Measurements from ENCODE around the gene ARF5. TPM values are rescaled to one million over a fixed set of nuclear protein-coding genes. Genes with fewer than 3 reads are reported as not detected.

Gene ARF5
- total RNA-seq, 1 experiment from 2014 or later: 155 TPM

GRCh38 chr7:127612263-127612662 lies 24.1 kb downstream of the ARF5 start:
- no peak overlapping the region for H3K4me3 ChIP-seq (ENCODE audit: low read depth in 2 of 2, low read length in 2 of 2)
- no peaks in the 10 kb centered on the region for H3K36me3 ChIP-seq (ENCODE audit: control insufficient read depth, insufficient read depth, low read length)
- no peak overlapping the region for H3K27ac ChIP-seq (ENCODE audit: low read length)
- intact Hi-C loops (cut with micrococcal nuclease; ENCODE audit: unreplicated experiment) (no loop called here), in situ Hi-C loops (cut with HindIII; ENCODE audit: low pct_unique_long_range_greater_than_20kb, low sequenced_read_pairs) (no loop called here)
- TF ChIP-seq POLR2AphosphoS5 (IDR thresholded peaks at IDR 0.05; ENCODE audit: low read depth, low read length) (no peak), REST (IDR thresholded peaks at IDR 0.05; ENCODE audit: insufficient read depth in 1 of 2, low read depth in 2 of 2, low read length in 1 of 2) (no peak), SIN3A (IDR thresholded peaks at IDR 0.05; ENCODE audit: borderline replicate concordance, insufficient read depth, low read depth, low read length) (no peak), CTCF (IDR thresholded peaks at IDR 0.05) (no peak)
- H3K27me3 ChIP-seq (ENCODE audit: control insufficient read depth, insufficient read depth, low read length): peaks cover 19% of the 10 kb centered on the region
- POLR2A ChIA-PET: no interaction called here
- ATAC-seq (no peak), DNase-seq (ENCODE audit: low read depth, low spot score) (no peak)
- CTCF ChIA-PET: no interaction called here
- no TSS peak for BruUV-seq (replicated peaks)
- no peaks in the 10 kb centered on the region for H3K4me1 ChIP-seq (ENCODE audit: control insufficient read depth, insufficient read depth, low read length)
- H3K9me3 ChIP-seq (ENCODE audit: control insufficient read depth, insufficient read depth, low read depth, low read length): no peaks in the 10 kb centered on the region

GRCh38 chr7:127616724-127617123 lies 28.5 kb downstream of the ARF5 start:
- ATAC-seq: no peak
- Histone ChIP-seq H3K27me3 (ENCODE audit: control insufficient read depth, insufficient read depth, low read length) (peaks cover 43% of the 10 kb centered on the region), H3K9me3 (ENCODE audit: control insufficient read depth, insufficient read depth, low read depth, low read length) (no peaks in the 10 kb centered on the region), H3K36me3 (ENCODE audit: control insufficient read depth, insufficient read depth, low read length) (no peaks in the 10 kb centered on the region), H3K27ac (ENCODE audit: low read length) (no peak overlapping the region), H3K4me1 (ENCODE audit: control insufficient read depth, insufficient read depth, low read length) (no peaks in the 10 kb centered on the region; the same call in 1 of the 2 replicates), H3K4me3 (ENCODE audit: low read depth in 2 of 2, low read length in 2 of 2) (no peak overlapping the region)
- intact Hi-C loops (cut with micrococcal nuclease; ENCODE audit: unreplicated experiment): no loop called here
- in situ Hi-C loops (cut with HindIII; ENCODE audit: low pct_unique_long_range_greater_than_20kb, low sequenced_read_pairs): no loop called here
- no TSS peak for BruUV-seq (replicated peaks)
- ChIA-PET POLR2A (no interaction called here), CTCF (interaction anchor here (0.9 kb wide), 1 partner anchor 38 kb away, joined by 3 read pairs; no protein-coding TSS in a partner anchor)
- DNase-seq (ENCODE audit: low read depth, low spot score): no peak
- TF ChIP-seq POLR2AphosphoS5 (IDR thresholded peaks at IDR 0.05; ENCODE audit: low read depth, low read length) (no peak), CTCF (IDR thresholded peaks at IDR 0.05) (no peak)

- TF ChIP-seq POLR2AphosphoS5 (IDR thresholded peaks at IDR 0.05; ENCODE audit: low read depth, low read length) (no peak), REST (IDR thresholded peaks at IDR 0.05; ENCODE audit: insufficient read depth in 1 of 2, low read depth in 2 of 2, low read length in 1 of 2) (no peak), TCF7L2 (IDR thresholded peaks at IDR 0.05; ENCODE audit: low read depth, low read length) (no peak), SIN3A (IDR thresholded peaks at IDR 0.05; ENCODE audit: borderline replicate concordance, insufficient read depth, low read depth, low read length) (no peak), CTCF (IDR thresholded peaks at IDR 0.05) (no peak)
- no peak for ATAC-seq
- no peaks in the 10 kb centered on the region for H3K9me3 ChIP-seq (ENCODE audit: control insufficient read depth, insufficient read depth, low read depth, low read length)
- ChIA-PET CTCF (no interaction called here), POLR2A (interaction anchor here (0.5 kb wide), 1 partner anchor 16 kb away, joined by 10 read pairs; no protein-coding TSS in a partner anchor)
- BruUV-seq (replicated peaks): no TSS peak
- in situ Hi-C loops (cut with HindIII; ENCODE audit: low pct_unique_long_range_greater_than_20kb, low sequenced_read_pairs): no loop called here
- no peak within 1 kb of the TSS for H3K4me3 ChIP-seq (ENCODE audit: low read depth in 2 of 2, low read length in 2 of 2)
- no peaks in the 10 kb centered on the region for H3K36me3 ChIP-seq (ENCODE audit: control insufficient read depth, insufficient read depth, low read length)
- intact Hi-C loops (cut with micrococcal nuclease; ENCODE audit: unreplicated experiment): no loop called here
- H3K27me3 ChIP-seq (ENCODE audit: control insufficient read depth, insufficient read depth, low read length): peaks cover 46% of the 10 kb centered on the region
- no peak within 1 kb of the TSS for H3K27ac ChIP-seq (ENCODE audit: low read length)
- no peaks in the 10 kb centered on the region; the same call in 1 of the 2 replicates for H3K4me1 ChIP-seq (ENCODE audit: control insufficient read depth, insufficient read depth, low read length)
- no peak for DNase-seq (ENCODE audit: low read depth, low spot score)
These were observed 29.8 kb downstream of the ARF5 start, which contains the start of gene PAX4 for GRCh38 chr7:127618042-127618441. Gene PAX4, minus strand, starts transcription at chr7:127618142. Its CDS starts 2,214 bp downstream, at chr7:127615928.
